Measurements from ENCODE around the gene GABRB1.

DNA sequence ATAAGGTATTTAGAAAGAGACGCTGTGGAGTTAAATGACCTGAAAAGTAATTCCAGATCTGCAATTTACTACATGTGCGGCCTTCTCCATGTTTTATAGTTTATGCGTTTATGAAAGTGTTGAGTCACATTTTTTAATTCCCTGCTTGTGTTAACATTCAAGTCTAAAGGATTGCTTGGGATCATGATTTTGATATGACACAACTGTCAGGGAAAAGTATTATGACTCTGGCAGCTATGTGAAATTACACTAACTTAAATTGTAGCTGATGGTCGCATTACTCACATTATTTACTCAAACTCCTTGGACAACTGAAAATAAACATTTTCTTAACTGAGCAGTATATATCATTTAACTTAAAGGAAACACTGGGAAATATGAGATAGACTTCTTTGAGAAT, 14.3 kb upstream of the GABRB1 start:
- TF ChIP-seq YY1 (IDR thresholded peaks at IDR 0.05; ENCODE audit: extremely low read depth, insufficient replicate concordance, low read depth, low read length) (no peak), SIN3A (IDR thresholded peaks at IDR 0.05; ENCODE audit: low read depth) (no peak), POLR2AphosphoS5 (IDR thresholded peaks at IDR 0.05; ENCODE audit: low read depth, low read length) (no peak), JUND (IDR thresholded peaks at IDR 0.05) (no peak), TCF7L2 (IDR thresholded peaks at IDR 0.05; ENCODE audit: borderline replicate concordance, extremely low read depth, insufficient read depth, insufficient read length) (no peak), POLR2A (IDR thresholded peaks at IDR 0.05; ENCODE audit: borderline replicate concordance, extremely low read depth, insufficient read depth, insufficient read length) (no peak), EZH2phosphoT487 (IDR thresholded peaks at IDR 0.05; ENCODE audit: borderline replicate concordance) (no peak)
- TF ChIP-seq, protein P1, sequence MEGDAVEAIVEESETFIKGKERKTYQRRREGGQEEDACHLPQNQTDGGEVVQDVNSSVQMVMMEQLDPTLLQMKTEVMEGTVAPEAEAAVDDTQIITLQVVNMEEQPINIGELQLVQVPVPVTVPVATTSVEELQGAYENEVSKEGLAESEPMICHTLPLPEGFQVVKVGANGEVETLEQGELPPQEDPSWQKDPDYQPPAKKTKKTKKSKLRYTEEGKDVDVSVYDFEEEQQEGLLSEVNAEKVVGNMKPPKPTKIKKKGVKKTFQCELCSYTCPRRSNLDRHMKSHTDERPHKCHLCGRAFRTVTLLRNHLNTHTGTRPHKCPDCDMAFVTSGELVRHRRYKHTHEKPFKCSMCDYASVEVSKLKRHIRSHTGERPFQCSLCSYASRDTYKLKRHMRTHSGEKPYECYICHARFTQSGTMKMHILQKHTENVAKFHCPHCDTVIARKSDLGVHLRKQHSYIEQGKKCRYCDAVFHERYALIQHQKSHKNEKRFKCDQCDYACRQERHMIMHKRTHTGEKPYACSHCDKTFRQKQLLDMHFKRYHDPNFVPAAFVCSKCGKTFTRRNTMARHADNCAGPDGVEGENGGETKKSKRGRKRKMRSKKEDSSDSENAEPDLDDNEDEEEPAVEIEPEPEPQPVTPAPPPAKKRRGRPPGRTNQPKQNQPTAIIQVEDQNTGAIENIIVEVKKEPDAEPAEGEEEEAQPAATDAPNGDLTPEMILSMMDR (IDR thresholded peaks at IDR 0.05 in 2 of 3, conservative IDR thresholded peaks at IDR 0.05 in 1 of 3; ENCODE audit: borderline replicate concordance in 1 of 3, insufficient read depth in 1 of 3, low read depth in 2 of 3, low read length in 2 of 3) = no peak
- TF ChIP-seq, protein P2, sequence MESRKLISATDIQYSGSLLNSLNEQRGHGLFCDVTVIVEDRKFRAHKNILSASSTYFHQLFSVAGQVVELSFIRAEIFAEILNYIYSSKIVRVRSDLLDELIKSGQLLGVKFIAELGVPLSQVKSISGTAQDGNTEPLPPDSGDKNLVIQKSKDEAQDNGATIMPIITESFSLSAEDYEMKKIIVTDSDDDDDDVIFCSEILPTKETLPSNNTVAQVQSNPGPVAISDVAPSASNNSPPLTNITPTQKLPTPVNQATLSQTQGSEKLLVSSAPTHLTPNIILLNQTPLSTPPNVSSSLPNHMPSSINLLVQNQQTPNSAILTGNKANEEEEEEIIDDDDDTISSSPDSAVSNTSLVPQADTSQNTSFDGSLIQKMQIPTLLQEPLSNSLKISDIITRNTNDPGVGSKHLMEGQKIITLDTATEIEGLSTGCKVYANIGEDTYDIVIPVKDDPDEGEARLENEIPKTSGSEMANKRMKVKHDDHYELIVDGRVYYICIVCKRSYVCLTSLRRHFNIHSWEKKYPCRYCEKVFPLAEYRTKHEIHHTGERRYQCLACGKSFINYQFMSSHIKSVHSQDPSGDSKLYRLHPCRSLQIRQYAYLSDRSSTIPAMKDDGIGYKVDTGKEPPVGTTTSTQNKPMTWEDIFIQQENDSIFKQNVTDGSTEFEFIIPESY (IDR thresholded peaks at IDR 0.05; ENCODE audit: extremely low read depth, insufficient replicate concordance, low read length) = no peak
- TF ChIP-seq, protein P3, sequence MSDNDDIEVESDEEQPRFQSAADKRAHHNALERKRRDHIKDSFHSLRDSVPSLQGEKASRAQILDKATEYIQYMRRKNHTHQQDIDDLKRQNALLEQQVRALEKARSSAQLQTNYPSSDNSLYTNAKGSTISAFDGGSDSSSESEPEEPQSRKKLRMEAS (IDR thresholded peaks at IDR 0.05) = no peak

Data from HCT116 (cell line).